Fibroblast of the aortic adventitia (primary cell): Measurements from ENCODE around the gene SYTL2. TPM values are rescaled to one million over a fixed set of nuclear protein-coding genes. Genes with fewer than 3 reads are reported as not detected.
"Not testable (repeated sequence)": the region's sequence is repeated elsewhere in the genome, so short reads cannot be mapped to it uniquely, and the experiment has no call there.

Experiments used
- DNase-seq: peaks from one replicate; pipeline ENCODE4 v3.0.0-alpha.2; 2010; ENCODE audit warnings: low read depth
- H3K4me3 ChIP-seq: 2 replicates; pipeline ENCODE4 v1.5.1; 2011; ENCODE audit warnings: low read depth, mild to moderate bottlenecking, control low read depth, low read length, moderate library complexity
- CTCF ChIP-seq: IDR thresholded peaks from 2 replicates; pipeline ENCODE4 v1.5.1; 2011; ENCODE audit warnings: mild to moderate bottlenecking, low read length, control low read depth, inconsistent platforms; ENCODE audit not compliant: insufficient read depth
- total RNA-seq: library from RNA; depleted of rRNA; stranded (reverse); fragments of >200 nt; gene quantifications from 2 replicates; pipeline ENCODE4 v1.2.3, GENCODE V29; 2012; ENCODE audit warnings: low replicate concordance

Gene SYTL2
- total RNA-seq, 1 donor: 5.2 TPM

GRCh38 chr11:85848556-85848955 lies 37.6 kb upstream of the SYTL2 start:
- DNase-seq: no peak
- no peak for TF ChIP-seq CTCF
- no peak overlapping the region for H3K4me3 ChIP-seq

GRCh38 chr11:85848006-85848405 lies 37.1 kb upstream of the SYTL2 start:
- TF ChIP-seq CTCF: no peak
- no peak for DNase-seq

GRCh38 chr11:85847436-85847835 lies 36.5 kb upstream of the SYTL2 start:
- DNase-seq: no peak
- no peak overlapping the region for H3K4me3 ChIP-seq
- no peak for TF ChIP-seq CTCF

More at GRCh38 chr11:85848006-85848405, 37.1 kb upstream of the SYTL2 start:
- no peak overlapping the region for H3K4me3 ChIP-seq

DNA sequence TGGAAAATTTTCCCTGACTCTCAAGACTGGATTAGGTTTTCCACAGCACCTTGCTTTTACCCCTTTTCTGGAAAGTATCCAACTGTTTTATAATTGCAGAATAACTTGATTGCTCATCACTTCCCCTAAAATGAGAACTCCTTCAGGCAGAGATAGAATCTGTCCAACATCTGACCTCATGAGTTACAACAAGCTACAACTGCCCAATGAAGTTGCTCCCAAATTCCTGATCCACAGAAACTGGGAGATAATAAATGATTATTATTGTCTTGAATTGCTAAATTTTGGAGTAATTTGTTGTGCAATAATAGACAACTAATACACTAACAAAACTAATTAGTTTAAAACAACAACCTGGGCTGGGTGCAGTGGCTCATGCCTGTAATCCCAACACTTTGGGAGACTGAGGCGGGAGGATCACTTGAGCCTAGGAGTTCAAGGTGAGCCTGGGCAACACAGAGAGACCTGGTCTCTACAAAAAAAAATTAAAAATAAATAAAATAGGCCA lies 34.2 kb upstream of the SYTL2 start:
- TF ChIP-seq CTCF: no peak
- DNase-seq: peak; percentile 28
- no peak overlapping the region for H3K4me3 ChIP-seq

DNA sequence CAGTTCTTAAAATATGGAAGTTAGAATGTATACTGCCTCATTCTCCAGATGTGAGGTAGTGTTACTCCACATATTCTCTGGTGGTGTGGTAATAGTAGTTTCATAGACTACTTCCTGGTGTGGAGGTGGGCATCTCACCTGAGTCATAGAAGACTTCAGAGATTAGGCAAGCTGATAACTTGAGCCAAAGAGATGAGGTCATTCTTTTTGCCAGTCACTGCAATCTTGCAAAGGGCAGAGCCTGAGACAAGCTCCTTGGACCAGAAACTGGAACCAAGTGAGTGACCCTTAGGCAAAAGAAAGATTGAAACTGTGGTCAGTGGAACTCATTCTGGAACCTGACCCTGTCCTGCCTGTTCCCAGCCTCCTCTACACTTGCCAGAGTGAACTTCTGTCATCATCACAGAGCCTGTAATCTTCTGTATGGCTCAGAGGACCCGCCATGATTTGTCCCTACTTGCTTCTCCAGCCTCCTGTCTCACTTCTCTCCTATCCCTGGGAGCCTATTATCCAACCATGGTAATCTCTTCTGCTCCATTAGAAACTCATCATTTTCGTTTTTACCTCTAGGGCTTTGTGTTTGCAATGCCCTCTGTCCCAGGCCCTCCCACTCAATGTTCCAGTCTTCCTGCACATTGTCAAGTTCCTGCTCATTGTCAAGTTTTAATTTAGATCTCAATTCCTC lies 33.6 kb upstream of the SYTL2 start:
- DNase-seq: peak; percentile 48
- TF ChIP-seq CTCF: no peak

GRCh38 chr11:85843929-85844328 lies 33.0 kb upstream of the SYTL2 start:
- no peak for DNase-seq
- no peak overlapping the region for H3K4me3 ChIP-seq
- no peak for TF ChIP-seq CTCF

More for the DNA sequence above, 33.6 kb upstream of the SYTL2 start:
- H3K4me3 ChIP-seq: no peak overlapping the region

GRCh38 chr11:85840932-85841331 lies 30.0 kb upstream of the SYTL2 start:
- DNase-seq, H3K4me3 ChIP-seq: not testable (repeated sequence)
